Thymus (tissue), 11 donors: ENCODE results near the gene SERPINA10. TPM values are rescaled to one million over a fixed set of nuclear protein-coding genes. Genes with fewer than 3 reads are reported as not detected.
"Not testable (repeated sequence)": the region's sequence is repeated elsewhere in the genome, so short reads cannot be mapped to it uniquely, and the experiment has no call there.

Source experiments
- DNase-seq, 9 donors: peaks; one replicate each; pipeline ENCODE4 v3.0.0-alpha.2; 2013; ENCODE audit warnings: low spot score in 9 of 9, low read depth in 6 of 9, missing footprints in 1 of 9
- H3K27ac ChIP-seq, 2 donors: one replicate each; pipeline ENCODE4 v1.5.1; 2013; ENCODE audit warnings: control low read depth in 1 of 2, low read depth in 1 of 2, low read length in 1 of 2, mild to moderate bottlenecking in 1 of 2, moderate library complexity in 1 of 2
- H3K27me3 ChIP-seq, 2 donors: one replicate each; pipeline ENCODE4 v1.5.1; 2013; ENCODE audit warnings: low read length in 1 of 2; ENCODE audit not compliant: control insufficient read depth in 2 of 2, insufficient read depth in 1 of 2
- H3K36me3 ChIP-seq, 2 donors: one replicate each; pipeline ENCODE4 v1.5.1; 2013; ENCODE audit warnings: low read length in 1 of 2, mild to moderate bottlenecking in 1 of 2, moderate library complexity in 1 of 2; ENCODE audit not compliant: control insufficient read depth in 2 of 2, insufficient read depth in 2 of 2
- H3K4me1 ChIP-seq, 2 donors: one replicate each; pipeline ENCODE4 v1.5.1; 2013; ENCODE audit warnings: low read length in 2 of 2; ENCODE audit not compliant: control insufficient read depth in 2 of 2, insufficient read depth in 2 of 2
- H3K4me3 ChIP-seq, 2 donors: one replicate each; pipeline ENCODE4 v1.5.1; 2013; ENCODE audit warnings: low read length in 2 of 2, control low read depth in 1 of 2, mild to moderate bottlenecking in 1 of 2
- H3K9me3 ChIP-seq, 2 donors: one replicate each; pipeline ENCODE4 v1.5.1; 2013; ENCODE audit warnings: low read length in 1 of 2, mild to moderate bottlenecking in 1 of 2; ENCODE audit not compliant: control insufficient read depth in 2 of 2, insufficient read depth in 1 of 2
- WGBS: extraction: QIAGEN DNeasy Blood & Tissue Kit; methylation state at CpG from one replicate; pipeline ENCODE4 v1.1.7; 2013; 5-methylcytosine and 5-hydroxymethylcytosine counted together
- polyA plus RNA-seq: library from polyadenylated mRNA; stranded (reverse); fragments of 200-250 nt; gene quantifications from one replicate; pipeline ENCODE4 v1.2.3, GENCODE V29; 2013
- total RNA-seq: library from RNA; stranded (reverse); fragments of 120-200 nt; gene quantifications from one replicate; pipeline ENCODE4 v1.2.4, GENCODE V29; 2013
- donor health status: healthy.

The SERPINA10 gene
- total and polyA plus RNA-seq, 2 donors, result 0.05 to 0.14 TPM

DNA sequence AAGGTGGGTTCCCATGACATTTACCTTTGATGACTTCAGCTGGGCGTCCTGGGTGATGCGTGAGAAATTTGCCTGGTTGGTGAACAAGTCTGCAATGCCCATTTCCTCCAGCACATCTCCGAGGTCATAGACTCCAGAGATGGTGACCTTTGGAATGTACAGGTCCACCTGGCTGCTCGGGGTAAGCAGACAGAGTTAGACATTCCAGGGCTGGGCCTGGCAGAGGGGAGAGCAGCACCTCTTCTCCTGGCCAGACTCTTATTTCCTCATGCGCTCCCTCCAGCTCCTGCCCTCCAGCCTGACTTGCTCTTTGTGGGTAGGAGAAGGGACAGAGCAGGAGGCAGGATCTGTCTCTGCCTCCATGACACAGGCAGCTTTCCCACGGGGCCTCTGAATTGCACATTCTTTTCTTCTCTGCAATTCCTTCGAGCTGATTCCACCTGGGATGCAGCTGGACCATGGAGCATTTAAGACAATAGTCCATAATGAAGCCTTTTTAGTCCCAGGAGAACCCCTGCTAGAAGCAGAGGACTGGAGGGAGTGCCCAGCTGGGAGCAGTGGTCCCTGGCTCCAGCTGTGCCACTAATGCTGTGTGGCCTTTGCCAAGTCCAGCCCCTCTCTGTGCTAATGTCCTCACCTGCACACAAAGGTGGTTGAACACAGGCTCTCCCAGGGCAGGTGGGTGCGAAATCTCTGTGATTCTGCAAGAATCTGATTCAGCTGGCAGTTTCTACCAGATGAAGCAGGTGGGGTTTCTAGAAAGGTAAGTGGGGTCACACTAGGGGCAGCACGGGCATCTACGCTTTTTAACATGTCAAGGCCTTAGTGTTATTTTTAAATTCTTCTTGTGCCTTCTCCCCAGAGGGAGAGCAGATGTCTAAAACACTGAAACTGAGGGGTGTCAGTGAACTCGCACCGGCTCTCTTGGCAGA lies 13.2 kb upstream of the SERPINA10 start:
- no peak for DNase-seq
- no peaks in the 10 kb centered on the region for H3K4me1 ChIP-seq
- peaks cover 0 to 2% of the 10 kb centered on the region in 2 donors for H3K9me3 ChIP-seq
- no peak overlapping the region for H3K4me3 ChIP-seq
- no peaks in the 10 kb centered on the region for H3K36me3 ChIP-seq
- no peaks in the 10 kb centered on the region for H3K27me3 ChIP-seq
- no peak overlapping the region for H3K27ac ChIP-seq
- WGBS, result 87% methylated on average over 12 of the region's 12 CpGs

DNA sequence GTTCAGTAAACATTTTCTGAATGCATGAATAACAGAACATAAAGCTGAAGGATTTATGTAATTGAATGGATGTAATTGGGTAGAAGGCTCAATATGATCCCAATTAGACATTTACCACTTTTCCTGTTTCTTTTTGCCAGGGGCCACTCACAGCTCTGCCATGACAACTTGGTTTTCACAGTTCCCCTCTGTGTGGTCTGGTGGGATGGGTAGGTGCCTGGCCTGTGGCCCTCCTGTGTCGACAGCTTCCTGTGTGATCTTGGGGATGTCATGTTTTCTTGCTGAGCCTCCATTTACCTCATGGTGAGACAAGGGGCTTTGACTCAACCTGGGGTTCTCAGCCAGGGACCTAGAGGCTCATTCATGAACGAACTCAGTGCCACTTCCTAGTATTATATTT lies 12.6 kb upstream of the SERPINA10 start:
- Histone ChIP-seq H3K27me3 (no peaks in the 10 kb centered on the region), H3K4me3 (no peak overlapping the region), H3K36me3 (no peaks in the 10 kb centered on the region), H3K27ac (no peak overlapping the region), H3K9me3 (peaks cover 0 to 2% of the 10 kb centered on the region in 2 donors), H3K4me1 (no peaks in the 10 kb centered on the region)
- no peak for DNase-seq
- WGBS, result 73% methylated on average over 2 of the region's 2 CpGs

DNA sequence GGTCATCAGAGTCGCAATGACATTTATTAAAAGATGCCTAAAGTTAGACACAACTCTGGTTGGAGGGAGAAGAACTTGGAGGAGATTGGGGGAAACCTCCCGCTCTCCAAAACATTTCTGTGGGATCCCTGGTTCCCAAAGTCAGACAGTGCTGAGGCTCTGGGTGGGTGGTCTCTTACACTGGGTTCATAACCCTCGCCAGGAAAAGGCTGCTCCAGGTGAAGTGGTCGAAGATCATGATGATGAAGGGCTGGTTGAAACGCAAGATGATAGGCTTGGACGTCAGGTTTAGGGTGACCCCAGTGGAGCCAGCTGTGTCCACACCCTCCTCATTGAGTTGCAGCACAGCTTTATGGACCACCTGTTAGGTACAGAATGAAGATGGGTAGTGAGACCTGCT lies 11.2 kb upstream of the SERPINA10 start:
- 95% methylated on average over 6 of the region's 6 CpGs for WGBS
- Histone ChIP-seq H3K27me3 (no peaks in the 10 kb centered on the region), H3K36me3 (no peaks in the 10 kb centered on the region), H3K4me3 (no peak overlapping the region), H3K9me3 (peaks cover 0 to 2% of the 10 kb centered on the region in 2 donors), H3K4me1 (no peaks in the 10 kb centered on the region), H3K27ac (no peak overlapping the region)
- no peak for DNase-seq

DNA sequence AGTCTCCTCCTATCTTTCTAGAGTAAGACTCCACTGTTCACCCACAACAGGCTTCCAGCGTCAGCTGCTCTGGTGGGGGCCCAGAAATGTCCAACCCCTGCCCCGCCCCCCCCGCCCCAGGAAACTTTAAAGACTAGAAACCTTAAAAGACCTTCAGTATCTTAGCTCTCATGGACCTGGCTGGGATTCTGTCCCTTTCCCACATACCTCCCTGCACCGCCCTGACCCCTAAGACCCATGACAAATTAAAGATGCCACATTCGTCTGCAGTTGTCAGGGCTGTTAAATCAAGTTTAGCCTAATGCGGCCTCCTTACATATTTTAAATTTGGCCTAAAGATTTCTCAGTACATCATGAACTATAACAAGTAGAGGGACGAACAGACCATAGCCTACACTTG lies 10.0 kb upstream of the SERPINA10 start:
- Histone ChIP-seq H3K9me3 (peaks cover 0 to 2% of the 10 kb centered on the region in 2 donors), H3K4me3 (no peak overlapping the region), H3K27ac (no peak overlapping the region), H3K27me3 (no peaks in the 10 kb centered on the region), H3K36me3 (no peaks in the 10 kb centered on the region), H3K4me1 (no peaks in the 10 kb centered on the region)
- DNase-seq, result no peak
- WGBS, result 95% methylated on average over 7 of the region's 7 CpGs

DNA sequence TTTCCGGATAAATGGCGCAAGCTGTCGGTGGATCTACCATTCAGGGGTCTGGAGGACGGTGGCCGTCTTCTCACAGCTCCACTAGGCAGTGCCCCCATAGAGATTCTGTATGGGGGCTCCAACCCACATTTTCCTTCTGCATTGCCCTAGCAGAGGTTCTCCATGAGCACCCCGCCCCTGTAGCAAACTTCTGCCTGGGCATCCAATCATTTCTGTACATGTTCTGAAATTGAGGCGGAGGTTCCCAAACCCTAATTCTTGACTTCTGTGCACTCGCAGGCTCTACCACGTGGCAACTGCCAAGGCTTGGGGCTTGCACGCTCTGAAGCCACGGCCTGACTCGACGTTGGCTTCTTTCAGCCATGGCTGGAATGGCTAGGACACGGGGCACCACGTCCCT lies 5.1 kb upstream of the SERPINA10 start:
- Histone ChIP-seq H3K36me3 (no peaks in the 10 kb centered on the region), H3K27me3 (no peaks in the 10 kb centered on the region)
- 95% methylated on average over 15 of the region's 15 CpGs for WGBS

DNA sequence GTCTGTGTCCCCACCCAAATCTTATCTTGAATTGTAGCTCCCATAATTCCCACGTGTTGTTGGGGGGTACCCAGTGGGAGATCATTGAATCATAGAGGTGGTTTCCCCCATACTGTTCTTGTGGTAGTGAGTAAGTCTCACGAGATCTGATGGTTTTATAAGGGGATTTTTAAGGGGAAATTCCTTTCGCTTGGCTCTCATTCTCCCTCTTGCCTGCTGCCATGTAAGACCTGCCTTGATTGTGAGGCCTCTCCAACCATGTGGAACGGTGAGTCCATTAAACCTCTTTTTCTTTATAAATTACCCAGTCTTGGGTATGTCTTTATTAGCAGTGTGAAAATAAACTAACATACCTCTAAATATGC lies 3.1 kb upstream of the SERPINA10 start:
- not testable (repeated sequence) for H3K4me1 ChIP-seq, H3K36me3 ChIP-seq, H3K27ac ChIP-seq, H3K4me3 ChIP-seq, H3K9me3 ChIP-seq, H3K27me3 ChIP-seq, DNase-seq
- WGBS, result 79% methylated on average over 4 of the region's 4 CpGs

More for the DNA sequence above, 5.1 kb upstream of the SERPINA10 start:
- no peak overlapping the region for H3K27ac ChIP-seq
- DNase-seq, result no peak
- H3K4me3 ChIP-seq, result no peak overlapping the region
- no peaks in the 10 kb centered on the region for H3K4me1 ChIP-seq
- no peaks in the 10 kb centered on the region for H3K9me3 ChIP-seq

DNA sequence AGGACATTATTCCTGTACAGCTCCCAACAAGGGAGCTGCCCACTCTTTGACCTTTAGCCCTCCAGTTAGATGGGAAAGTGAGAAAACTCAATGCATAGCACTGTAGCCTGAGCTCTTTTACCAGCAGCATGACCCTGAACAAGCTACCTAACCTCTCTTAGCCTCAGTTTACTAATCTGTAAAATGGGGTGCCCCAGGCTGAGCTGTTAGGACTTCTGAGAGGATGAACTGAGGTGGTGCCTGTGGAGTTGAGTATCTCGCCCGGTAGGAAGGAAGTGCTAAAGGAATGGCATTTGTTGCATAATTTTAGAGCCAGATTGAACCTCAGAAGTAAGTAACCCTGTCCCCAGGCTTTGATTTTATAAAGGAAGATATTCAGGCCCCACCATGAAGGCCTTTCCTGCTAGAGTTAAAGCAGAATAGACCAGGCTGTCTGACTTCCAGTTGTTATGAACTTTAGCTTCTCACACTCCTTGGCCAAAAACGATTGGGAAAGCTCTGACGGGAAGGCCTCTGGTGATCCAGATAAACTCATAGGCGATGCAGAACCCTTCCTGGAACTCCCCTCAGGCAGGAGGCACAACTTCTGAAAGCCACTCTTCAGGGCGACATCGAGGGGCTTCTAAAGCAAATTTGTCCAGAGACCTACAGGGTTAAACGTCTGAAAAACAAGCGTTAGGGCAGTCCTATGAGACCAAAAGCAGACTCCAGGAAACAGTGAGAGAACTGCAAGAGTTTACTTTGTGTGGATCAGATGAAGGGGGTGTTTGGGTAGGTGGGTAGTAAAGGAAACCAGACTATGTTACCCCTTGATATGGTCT lies 2.5 kb upstream of the SERPINA10 start:
- H3K36me3 ChIP-seq, result no peaks in the 10 kb centered on the region
- 66% methylated on average over 9 of the region's 9 CpGs for WGBS
- H3K4me1 ChIP-seq, result no peaks in the 10 kb centered on the region
- no peak overlapping the region for H3K27ac ChIP-seq
- H3K4me3 ChIP-seq, result no peak overlapping the region
- no peaks in the 10 kb centered on the region for H3K27me3 ChIP-seq
- H3K9me3 ChIP-seq, result no peaks in the 10 kb centered on the region
- no peak for DNase-seq

DNA sequence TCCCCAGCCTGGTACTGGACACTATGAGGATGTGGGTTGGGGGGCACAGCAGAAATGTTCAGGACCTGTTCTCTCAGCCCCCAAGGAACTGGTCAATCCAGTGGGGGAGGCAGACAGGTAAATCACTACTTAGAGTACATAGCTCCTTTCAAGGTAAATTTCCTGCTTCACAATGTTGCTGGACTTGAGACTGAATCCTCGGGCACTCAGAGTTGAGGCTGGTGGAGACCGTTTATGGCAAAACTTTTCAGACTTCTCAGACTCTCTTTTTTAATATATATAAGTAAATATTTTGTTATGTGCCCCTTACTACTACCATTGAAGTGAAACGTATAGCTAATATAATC lies 483 bp upstream of the SERPINA10 start:
- 94% methylated on average over 3 of the region's 3 CpGs for WGBS
- Histone ChIP-seq H3K4me3 (no peak overlapping the region), H3K27me3 (no peaks in the 10 kb centered on the region), H3K27ac (no peak overlapping the region), H3K4me1 (no peaks in the 10 kb centered on the region), H3K9me3 (no peaks in the 10 kb centered on the region), H3K36me3 (no peaks in the 10 kb centered on the region)
- DNase-seq, result no peak

DNA sequence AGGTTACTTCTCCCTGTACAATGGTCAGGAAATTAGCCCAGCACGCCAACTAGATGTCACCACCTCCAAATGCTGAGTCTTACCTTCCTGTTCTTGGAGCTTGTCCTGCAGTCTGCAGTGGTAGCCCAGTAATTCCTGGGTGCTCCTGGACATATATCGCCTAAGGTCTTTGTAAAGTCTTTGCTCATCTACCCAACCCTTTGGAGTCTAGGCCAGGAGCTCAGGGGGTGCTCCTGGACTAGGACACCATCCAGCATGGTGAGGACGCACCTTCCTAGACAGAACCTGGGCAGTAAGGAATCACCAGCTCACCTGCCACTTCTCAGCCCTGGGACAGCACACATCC lies 569 bp downstream of the SERPINA10 start:
- Histone ChIP-seq H3K27ac (no peak overlapping the region), H3K4me1 (no peaks in the 10 kb centered on the region), H3K27me3 (no peaks in the 10 kb centered on the region), H3K4me3 (no peak overlapping the region), H3K9me3 (no peaks in the 10 kb centered on the region), H3K36me3 (no peaks in the 10 kb centered on the region)
- no peak for DNase-seq
- WGBS, result 96% methylated on average over 3 of the region's 3 CpGs
